NOMO-1 treated with dmso at 0.1 percent for 144 hours (cell line): ENCODE results near the gene SMG7.

Source experiments
- DNase-seq: peaks from one replicate; lab custom pipeline; 2025; ENCODE audit not compliant: unreplicated experiment; lab: John Stamatoyannopoulos, UW

The SMG7 gene

GRCh38 chr1:183562701-183563100 lies 90.4 kb downstream of the SMG7 start:
- DNase-seq: no peak

- no peak for DNase-seq
Observed at GRCh38 chr1:183565261-183565660, 93.0 kb downstream of the SMG7 start.

GRCh38 chr1:183566026-183566425 lies 93.7 kb downstream of the SMG7 start:
- DNase-seq: no peak

- DNase-seq: no peak
Observed at GRCh38 chr1:183567584-183567983, 95.3 kb downstream of the SMG7 start.

GRCh38 chr1:183568176-183569021 lies 96.1 kb downstream of the SMG7 start:
- DNase-seq: no peak

GRCh38 chr1:183569141-183569540 lies 96.8 kb downstream of the SMG7 start:
- no peak for DNase-seq

GRCh38 chr1:183569801-183570200 lies 97.5 kb downstream of the SMG7 start:
- DNase-seq: no peak

- DNase-seq: no peak
Observed at GRCh38 chr1:183570451-183570850, 98.2 kb downstream of the SMG7 start.

GRCh38 chr1:183571678-183572268 lies 99.5 kb downstream of the SMG7 start:
- DNase-seq: no peak

- no peak for DNase-seq
Observed at GRCh38 chr1:183572721-183573120, 100.4 kb downstream of the SMG7 start.

- DNase-seq: no peak
Observed at GRCh38 chr1:183575606-183576005, 103.3 kb downstream of the SMG7 start.

- no peak for DNase-seq
Observed at GRCh38 chr1:183576537-183576936, 104.2 kb downstream of the SMG7 start.

GRCh38 chr1:183577897-183578465 lies 105.7 kb downstream of the SMG7 start:
- no peak for DNase-seq

- DNase-seq: no peak
Observed at GRCh38 chr1:183578856-183579255, 106.6 kb downstream of the SMG7 start.

GRCh38 chr1:183580281-183580682 lies 108.0 kb downstream of the SMG7 start:
- peak; percentile 92 for DNase-seq

GRCh38 chr1:183582021-183582713 lies 109.9 kb downstream of the SMG7 start:
- no peak for DNase-seq

- DNase-seq: peak; percentile 75
Observed at GRCh38 chr1:183583466-183583865, 111.2 kb downstream of the SMG7 start.

- no peak for DNase-seq
Observed at GRCh38 chr1:183584147-183584546, 111.8 kb downstream of the SMG7 start.

GRCh38 chr1:183585038-183585437 lies 112.7 kb downstream of the SMG7 start:
- no peak for DNase-seq

GRCh38 chr1:183586455-183586854 lies 114.2 kb downstream of the SMG7 start:
- no peak for DNase-seq

GRCh38 chr1:183586926-183587325 lies 114.6 kb downstream of the SMG7 start:
- no peak for DNase-seq

- DNase-seq: no peak
Observed at GRCh38 chr1:183588827-183589226, 116.5 kb downstream of the SMG7 start.
